HCT116 (cell line): ENCODE results near the gene DPP10. TPM values are rescaled to one million over a fixed set of nuclear protein-coding genes. Genes with fewer than 3 reads are reported as not detected.

Experiments
- ATAC-seq: fragments of 200-7000 bp; cut with Tn5 transposase; 2 replicates; pipeline ENCODE4 v1.9.1; 2020; ENCODE audit warnings: mild to moderate bottlenecking, moderate library complexity
- BruUV-seq: library from RNA; stranded (reverse); fragments of 400-500 nt; replicated peaks from 2 replicates; lab custom pipeline; 2021; lab: Mats Ljungman, UMichigan
- CTCF ChIA-PET: fragments of 300-600 bp; sonication (Branson Sonifier 250); formaldehyde crosslinking; loops from one replicate; lab custom pipeline; 2021; ENCODE audit warnings: antibody characterized with exemption; lab: Charles Lee
- POLR2A ChIA-PET: fragments of 300-600, 350-600 bp; sonication (Branson Sonifier 250); formaldehyde crosslinking; loops from one replicate; lab custom pipeline; 2021; ENCODE audit warnings: antibody characterized with exemption; lab: Charles Lee
- RAD21 ChIA-PET, 2 experiments: fragments of 300-600 bp; sonication (Branson Sonifier 250); formaldehyde crosslinking; loops; one replicate each; lab custom pipeline; 2023; ENCODE audit warnings: low total read pairs in 2 of 2; ENCODE audit not compliant: uncharacterized antibody in 2 of 2, unreplicated experiment in 2 of 2, low non-redundant PET in 1 of 2; lab: Charles Lee
- DNase-seq: peaks from one replicate; pipeline ENCODE4 v3.0.0-alpha.2; 2010; ENCODE audit warnings: low read depth, low spot score
- H2AFZ ChIP-seq: fragments of 200-600 bp; shearing (Covaris generic), sonication (generic); 2 replicates; pipeline ENCODE4 v1.6.1; 2017; ENCODE audit warnings: low read depth, mixed run types, mixed read lengths, antibody characterized with exemption, low read length; ENCODE audit not compliant: poor library complexity, severe bottlenecking
- H3K27ac ChIP-seq: 2 replicates; pipeline ENCODE4 v1.5.1; 2012; ENCODE audit warnings: low read depth, low read length
- H3K27me3 ChIP-seq: fragments of 200-600 bp; sonication (generic); 2 replicates; pipeline ENCODE4 v1.6.1; 2016; ENCODE audit warnings: mixed run types, low read length, mixed read lengths; ENCODE audit not compliant: insufficient read depth
- H3K36me3 ChIP-seq, 2 experiments: fragments of 200-500 bp in 1 of 2; fragments of 200-600 bp in 1 of 2; sonication (Bioruptor generic) in 1 of 2; sonication (generic) in 1 of 2; 2 replicates each; pipeline versions ENCODE4 v1.5.1 to v1.6.1; 2014 to 2016; ENCODE audit warnings: low read length in 2 of 2, inconsistent platforms in 1 of 2, mixed read lengths in 1 of 2, mixed run types in 1 of 2; ENCODE audit not compliant: insufficient read depth in 2 of 2, control insufficient read depth in 1 of 2
- H3K4me1 ChIP-seq, 2 experiments: fragments of 200-600 bp in 1 of 2; sonication (generic) in 1 of 2; 2 replicates each; pipeline versions ENCODE4 v1.5.1 to v1.6.1; 2012 to 2017; ENCODE audit warnings: low read length in 2 of 2, inconsistent platforms in 1 of 2, mild to moderate bottlenecking in 1 of 2, mixed read lengths in 1 of 2, mixed run types in 1 of 2, moderate library complexity in 1 of 2; ENCODE audit not compliant: insufficient read depth in 2 of 2, control insufficient read depth in 1 of 2
- H3K4me2 ChIP-seq: fragments of 200-600 bp; sonication (generic); 2 replicates; pipeline ENCODE4 v1.6.1; 2017; ENCODE audit warnings: mixed run types, low read length, mixed read lengths
- H3K4me3 ChIP-seq, 2 experiments: fragments of 200-600 bp in 1 of 2; sonication (generic) in 1 of 2; replicated peaks in 1 of 2; 2 replicates each; pipeline ENCODE4 v1.5.1; 2011 to 2016; ENCODE audit warnings: low read length in 2 of 2, control low read depth in 1 of 2, low read depth in 1 of 2, mild to moderate bottlenecking in 1 of 2, mixed read lengths in 1 of 2, mixed run types in 1 of 2
- H3K79me2 ChIP-seq: fragments of 200-600 bp; sonication (generic); 2 replicates; pipeline ENCODE4 v1.6.1; 2017; ENCODE audit warnings: mild to moderate bottlenecking, mixed run types, low read length, moderate library complexity, mixed read lengths; ENCODE audit not compliant: insufficient read depth
- H3K9ac ChIP-seq: fragments of 200-600 bp; sonication (generic); 2 replicates; pipeline ENCODE4 v1.6.1; 2016; ENCODE audit warnings: low read length, mixed read lengths
- H3K9me2 ChIP-seq: fragments of 200-600 bp; sonication (generic), shearing (Covaris generic); 2 replicates; pipeline ENCODE4 v1.6.1; 2017; ENCODE audit warnings: mixed run types, mild to moderate bottlenecking, moderate library complexity; ENCODE audit not compliant: insufficient read depth
- H3K9me3 ChIP-seq, 2 experiments: fragments of 200-500 bp in 1 of 2; fragments of 200-600 bp in 1 of 2; sonication (Bioruptor generic) in 1 of 2; sonication (generic) in 1 of 2; 2 replicates each; pipeline ENCODE4 v1.6.1; 2014 to 2017; ENCODE audit warnings: low read length in 2 of 2, mixed read lengths in 2 of 2, inconsistent platforms in 1 of 2, low read depth in 1 of 2, mild to moderate bottlenecking in 1 of 2, mixed run types in 1 of 2, moderate library complexity in 1 of 2; ENCODE audit not compliant: control insufficient read depth in 1 of 2, insufficient read depth in 1 of 2
- H4K20me1 ChIP-seq: fragments of 200-600 bp; sonication (generic), shearing (Covaris generic); 2 replicates; pipeline ENCODE4 v1.6.1; 2017; ENCODE audit warnings: mixed run types, mild to moderate bottlenecking, moderate library complexity; ENCODE audit not compliant: insufficient read depth
- EGR1 ChIP-seq: IDR thresholded peaks from 2 replicates; pipeline ENCODE4 v1.6.1; 2012; ENCODE audit warnings: low read depth
- ELF1 ChIP-seq: IDR thresholded peaks from 2 replicates; pipeline ENCODE4 v1.6.1; 2012; ENCODE audit warnings: low read depth, borderline replicate concordance
- FOSL1 ChIP-seq: IDR thresholded peaks from 2 replicates; pipeline ENCODE4 v1.6.1; 2012; ENCODE audit warnings: low read depth
- JUND ChIP-seq: IDR thresholded peaks from 2 replicates; pipeline ENCODE4 v1.6.1; 2012
- POLR2A ChIP-seq: IDR thresholded peaks from 2 replicates; pipeline ENCODE4 v1.7.0; 2011; ENCODE audit warnings: borderline replicate concordance; ENCODE audit not compliant: insufficient read depth, insufficient read length; ENCODE audit errors: extremely low read depth
- POLR2AphosphoS5 ChIP-seq: IDR thresholded peaks from 2 replicates; pipeline ENCODE4 v1.6.1; 2011; ENCODE audit warnings: mild to moderate bottlenecking, low read depth, low read length, moderate library complexity
- RAD21 ChIP-seq: IDR thresholded peaks from 2 replicates; pipeline ENCODE4 v1.6.1; 2012; ENCODE audit warnings: low read depth, mild to moderate bottlenecking
- YY1 ChIP-seq: IDR thresholded peaks from 2 replicates; pipeline ENCODE4 v1.6.1; 2011; ENCODE audit warnings: low read length, low read depth, moderate library complexity, mild to moderate bottlenecking; ENCODE audit not compliant: insufficient replicate concordance; ENCODE audit errors: extremely low read depth
- ZFX ChIP-seq: fragments of 450-650 bp; IDR thresholded peaks from 2 replicates; pipeline ENCODE4 v1.6.1; 2017
- intact Hi-C: fragments of 100-400 bp; cut with micrococcal nuclease; formaldehyde crosslinking; loops from 2 replicates; pipeline ENCODE4 v1.10.0; 2022
- total RNA-seq: library from RNA; stranded (reverse); gene quantifications from one replicate; pipeline ENCODE4 v1.2.1, GENCODE V29; 2021; ENCODE audit not compliant: unreplicated experiment
- TF ChIP-seq, protein P1 (sequence below): IDR thresholded peaks from 2 replicates; pipeline ENCODE4 v1.6.1; 2012
- TF ChIP-seq, protein P2 (sequence below): IDR thresholded peaks from 2 replicates; pipeline ENCODE4 v1.6.1; 2012
- TF ChIP-seq, protein P3 (sequence below): IDR thresholded peaks from 2 replicates; pipeline ENCODE4 v1.6.1; 2012; ENCODE audit warnings: low read depth
- TF ChIP-seq, protein P4 (sequence below): IDR thresholded peaks from 2 replicates; pipeline ENCODE4 v1.6.1; 2011; ENCODE audit warnings: mild to moderate bottlenecking, low read length, moderate library complexity; ENCODE audit not compliant: insufficient replicate concordance; ENCODE audit errors: extremely low read depth

Gene DPP10
- total RNA-seq, 1 experiment from 2014 or later, result not detected

DNA sequence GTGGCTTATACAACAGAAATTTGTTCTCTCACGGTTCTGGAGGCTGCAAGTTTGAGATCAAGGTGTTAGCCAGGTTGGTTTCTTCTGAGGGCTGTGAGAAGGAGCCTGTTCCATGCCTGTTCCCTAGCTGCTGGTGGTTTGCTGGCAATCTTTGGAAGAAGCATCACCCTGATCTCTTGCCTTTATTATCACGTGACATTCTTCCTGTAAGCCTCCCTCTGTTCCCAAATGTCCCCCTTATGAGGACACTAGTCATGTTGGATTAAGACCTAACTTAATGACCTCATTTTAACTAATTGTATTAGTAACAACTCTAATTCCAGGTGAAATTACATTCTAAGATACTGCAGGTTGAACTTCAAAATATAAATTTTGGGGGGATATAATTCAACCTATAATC, 135.2 kb downstream of the DPP10 start:
- Histone ChIP-seq H2AFZ (no peak overlapping the region), H3K9me2 (no peaks in the 10 kb centered on the region), H3K27me3 (no peaks in the 10 kb centered on the region), H3K9ac (no peak overlapping the region), H4K20me1 (no peaks in the 10 kb centered on the region), H3K9me3 (peaks cover 0 to 19% of the 10 kb centered on the region in 2 experiments; a peak in 2 of 4 replicates), H3K4me2 (no peak overlapping the region), H3K4me1 (no peaks in the 10 kb centered on the region), H3K4me3 (no peak overlapping the region), H3K36me3 (no peaks in the 10 kb centered on the region), H3K79me2 (no peaks in the 10 kb centered on the region), H3K27ac (no peak overlapping the region)
- no peak for TF ChIP-seq ELF1
- TF ChIP-seq, protein P1, sequence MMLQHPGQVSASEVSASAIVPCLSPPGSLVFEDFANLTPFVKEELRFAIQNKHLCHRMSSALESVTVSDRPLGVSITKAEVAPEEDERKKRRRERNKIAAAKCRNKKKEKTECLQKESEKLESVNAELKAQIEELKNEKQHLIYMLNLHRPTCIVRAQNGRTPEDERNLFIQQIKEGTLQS, result no peak
- TF ChIP-seq FOSL1, result no peak
- TF ChIP-seq POLR2AphosphoS5, result no peak
- no peak for TF ChIP-seq RAD21
- TF ChIP-seq JUND, result no peak
- TF ChIP-seq, protein P2, sequence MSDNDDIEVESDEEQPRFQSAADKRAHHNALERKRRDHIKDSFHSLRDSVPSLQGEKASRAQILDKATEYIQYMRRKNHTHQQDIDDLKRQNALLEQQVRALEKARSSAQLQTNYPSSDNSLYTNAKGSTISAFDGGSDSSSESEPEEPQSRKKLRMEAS, result no peak
- ATAC-seq (no peak), DNase-seq (no peak)
- CTCF ChIA-PET, result no interaction called here
- RAD21 ChIA-PET, result no interaction called here
- BruUV-seq, result no TSS peak
- intact Hi-C loops, result no loop called here
- POLR2A ChIA-PET, result no interaction called here

DNA sequence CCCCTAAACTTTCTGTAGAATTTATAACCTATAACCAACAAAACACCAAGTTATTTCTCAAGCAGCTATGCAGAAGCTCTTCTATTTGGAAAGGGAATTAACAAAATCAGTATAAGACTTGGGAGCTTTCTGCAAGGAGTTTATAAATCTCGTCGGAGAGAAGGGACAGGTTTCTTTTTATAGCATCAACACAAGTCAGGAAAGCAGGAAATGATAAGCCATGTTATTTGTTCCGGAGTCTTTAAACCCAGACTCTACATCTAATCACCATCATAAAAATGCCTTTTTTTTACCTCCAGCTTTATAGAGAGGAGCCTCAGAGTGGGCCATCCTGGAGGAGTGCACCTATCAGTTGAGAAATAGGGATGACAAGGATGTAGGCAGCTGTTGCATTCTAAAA, 137.1 kb downstream of the DPP10 start:
- intact Hi-C loops, result no loop called here
- ATAC-seq, result no peak
- no peak overlapping the region for H2AFZ ChIP-seq
- no peaks in the 10 kb centered on the region for H3K27me3 ChIP-seq
- H3K9me2 ChIP-seq, result no peaks in the 10 kb centered on the region
- H3K9ac ChIP-seq, result no peak overlapping the region
- ChIA-PET CTCF (no interaction called here), POLR2A (no interaction called here), RAD21 (no interaction called here)
- peaks cover 0 to 20% of the 10 kb centered on the region in 2 experiments; a peak in 2 of 4 replicates for H3K9me3 ChIP-seq
- no peaks in the 10 kb centered on the region for H3K4me1 ChIP-seq
- no peak overlapping the region for H3K27ac ChIP-seq
- no peak overlapping the region for H3K4me2 ChIP-seq
- no TSS peak for BruUV-seq
- no peak for TF ChIP-seq ZFX
- no peak for TF ChIP-seq RAD21
- TF ChIP-seq ELF1, result no peak
- TF ChIP-seq, protein P3, sequence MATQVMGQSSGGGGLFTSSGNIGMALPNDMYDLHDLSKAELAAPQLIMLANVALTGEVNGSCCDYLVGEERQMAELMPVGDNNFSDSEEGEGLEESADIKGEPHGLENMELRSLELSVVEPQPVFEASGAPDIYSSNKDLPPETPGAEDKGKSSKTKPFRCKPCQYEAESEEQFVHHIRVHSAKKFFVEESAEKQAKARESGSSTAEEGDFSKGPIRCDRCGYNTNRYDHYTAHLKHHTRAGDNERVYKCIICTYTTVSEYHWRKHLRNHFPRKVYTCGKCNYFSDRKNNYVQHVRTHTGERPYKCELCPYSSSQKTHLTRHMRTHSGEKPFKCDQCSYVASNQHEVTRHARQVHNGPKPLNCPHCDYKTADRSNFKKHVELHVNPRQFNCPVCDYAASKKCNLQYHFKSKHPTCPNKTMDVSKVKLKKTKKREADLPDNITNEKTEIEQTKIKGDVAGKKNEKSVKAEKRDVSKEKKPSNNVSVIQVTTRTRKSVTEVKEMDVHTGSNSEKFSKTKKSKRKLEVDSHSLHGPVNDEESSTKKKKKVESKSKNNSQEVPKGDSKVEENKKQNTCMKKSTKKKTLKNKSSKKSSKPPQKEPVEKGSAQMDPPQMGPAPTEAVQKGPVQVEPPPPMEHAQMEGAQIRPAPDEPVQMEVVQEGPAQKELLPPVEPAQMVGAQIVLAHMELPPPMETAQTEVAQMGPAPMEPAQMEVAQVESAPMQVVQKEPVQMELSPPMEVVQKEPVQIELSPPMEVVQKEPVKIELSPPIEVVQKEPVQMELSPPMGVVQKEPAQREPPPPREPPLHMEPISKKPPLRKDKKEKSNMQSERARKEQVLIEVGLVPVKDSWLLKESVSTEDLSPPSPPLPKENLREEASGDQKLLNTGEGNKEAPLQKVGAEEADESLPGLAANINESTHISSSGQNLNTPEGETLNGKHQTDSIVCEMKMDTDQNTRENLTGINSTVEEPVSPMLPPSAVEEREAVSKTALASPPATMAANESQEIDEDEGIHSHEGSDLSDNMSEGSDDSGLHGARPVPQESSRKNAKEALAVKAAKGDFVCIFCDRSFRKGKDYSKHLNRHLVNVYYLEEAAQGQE, result no peak
- TF ChIP-seq POLR2A, result no peak
- TF ChIP-seq EGR1, result no peak
- no peak for TF ChIP-seq YY1
- TF ChIP-seq JUND, result no peak
- no peak for TF ChIP-seq FOSL1
- TF ChIP-seq, protein P4, sequence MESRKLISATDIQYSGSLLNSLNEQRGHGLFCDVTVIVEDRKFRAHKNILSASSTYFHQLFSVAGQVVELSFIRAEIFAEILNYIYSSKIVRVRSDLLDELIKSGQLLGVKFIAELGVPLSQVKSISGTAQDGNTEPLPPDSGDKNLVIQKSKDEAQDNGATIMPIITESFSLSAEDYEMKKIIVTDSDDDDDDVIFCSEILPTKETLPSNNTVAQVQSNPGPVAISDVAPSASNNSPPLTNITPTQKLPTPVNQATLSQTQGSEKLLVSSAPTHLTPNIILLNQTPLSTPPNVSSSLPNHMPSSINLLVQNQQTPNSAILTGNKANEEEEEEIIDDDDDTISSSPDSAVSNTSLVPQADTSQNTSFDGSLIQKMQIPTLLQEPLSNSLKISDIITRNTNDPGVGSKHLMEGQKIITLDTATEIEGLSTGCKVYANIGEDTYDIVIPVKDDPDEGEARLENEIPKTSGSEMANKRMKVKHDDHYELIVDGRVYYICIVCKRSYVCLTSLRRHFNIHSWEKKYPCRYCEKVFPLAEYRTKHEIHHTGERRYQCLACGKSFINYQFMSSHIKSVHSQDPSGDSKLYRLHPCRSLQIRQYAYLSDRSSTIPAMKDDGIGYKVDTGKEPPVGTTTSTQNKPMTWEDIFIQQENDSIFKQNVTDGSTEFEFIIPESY, result no peak
- no peaks in the 10 kb centered on the region for H4K20me1 ChIP-seq
- no peaks in the 10 kb centered on the region for H3K79me2 ChIP-seq
- no peaks in the 10 kb centered on the region for H3K36me3 ChIP-seq
- DNase-seq, result no peak
- H3K4me3 ChIP-seq, result no peak overlapping the region
